CD4-positive, CD25-positive, alpha-beta regulatory T cell (primary cell): ENCODE measurements around the gene PAIP1. TPM values are rescaled to one million over a fixed set of nuclear protein-coding genes. Genes with fewer than 3 reads are reported as not detected.
"Not testable (repeated sequence)": the region's sequence is repeated elsewhere in the genome, so short reads cannot be mapped to it uniquely, and the experiment has no call there.

ENCODE experiments used
- ATAC-seq, 2 donors: fragments of 150-1000 bp; cut with Tn5 transposase; one replicate each; pipeline ENCODE4 v1.10.0; 2021; ENCODE audit warnings: low read depth in 2 of 2, moderate number of reproducible peaks in 2 of 2, moderate library complexity in 1 of 2
- DNase-seq, 3 donors: peaks; one replicate each; pipeline versions ENCODE4 v3.0.0 to v3.0.0-alpha.2; 2012 to 2022; ENCODE audit warnings: mixed read lengths in 1 of 3
- H3K27ac ChIP-seq: one replicate; pipeline ENCODE4 v1.7.0; 2013; ENCODE audit warnings: mild to moderate bottlenecking, low read length; ENCODE audit not compliant: insufficient read depth, poor library complexity, severe bottlenecking
- H3K27me3 ChIP-seq: one replicate; pipeline ENCODE4 v1.7.0; 2013; ENCODE audit warnings: low read length; ENCODE audit not compliant: control insufficient read depth, insufficient read depth
- H3K36me3 ChIP-seq: one replicate; pipeline ENCODE4 v1.7.0; 2013; ENCODE audit warnings: mild to moderate bottlenecking, low read length, moderate library complexity; ENCODE audit not compliant: control insufficient read depth, insufficient read depth
- H3K4me1 ChIP-seq: 2 replicates; pipeline ENCODE4 v1.7.0; 2013; ENCODE audit warnings: mild to moderate bottlenecking, low read length; ENCODE audit not compliant: insufficient read depth, control insufficient read depth, poor library complexity, severe bottlenecking
- H3K4me3 ChIP-seq: one replicate; pipeline ENCODE4 v1.7.0; 2013; ENCODE audit warnings: low read depth, mild to moderate bottlenecking, low read length, moderate library complexity
- H3K9me3 ChIP-seq, 2 experiments: 1 replicate in 1 of 2; 2 replicates in 1 of 2; pipeline ENCODE4 v1.7.0; 2013; ENCODE audit warnings: low read length in 2 of 2, mild to moderate bottlenecking in 1 of 2, moderate library complexity in 1 of 2; ENCODE audit not compliant: control insufficient read depth in 2 of 2
- H3K27ac Mint-ChIP-seq, 3 donors: one replicate each; pipeline ENCODE4 v1.8.0; 2020 to 2022; ENCODE audit warnings: mild to moderate bottlenecking in 3 of 3, mixed read lengths in 3 of 3, moderate library complexity in 2 of 3
- H3K27me3 Mint-ChIP-seq: one replicate; pipeline ENCODE4 v1.8.0; 2022; ENCODE audit warnings: mild to moderate bottlenecking, mixed read lengths
- H3K36me3 Mint-ChIP-seq: one replicate; pipeline ENCODE4 v1.8.0; 2020; ENCODE audit warnings: mixed read lengths
- H3K4me1 Mint-ChIP-seq, 4 donors: one replicate each; pipeline ENCODE4 v1.8.0; 2020 to 2022; ENCODE audit warnings: mixed read lengths in 4 of 4, mild to moderate bottlenecking in 1 of 4
- H3K4me3 Mint-ChIP-seq, 4 donors: one replicate each; pipeline ENCODE4 v1.8.0; 2020 to 2022; ENCODE audit warnings: mild to moderate bottlenecking in 4 of 4, mixed read lengths in 4 of 4, moderate library complexity in 3 of 4
- H3K9me3 Mint-ChIP-seq, 7 donors: one replicate each; pipeline ENCODE4 v1.8.0; 2020 to 2022; ENCODE audit warnings: mixed read lengths in 7 of 7, mild to moderate bottlenecking in 3 of 7, moderate library complexity in 2 of 7
- polyA plus RNA-seq, 4 donors: library from polyadenylated mRNA; unstranded; fragments of 300-500 nt; fragmentation: Illumina TruSeq; gene quantifications; one replicate each; pipeline ENCODE4 v1.2.3, GENCODE V29; 2021
- total RNA-seq: library from RNA; stranded (reverse); gene quantifications from one replicate; pipeline ENCODE4 v1.2.3, GENCODE V29; 2022

The PAIP1 gene
- total and polyA plus RNA-seq, 5 donors from 2014 or later: 31.2 to 49.6 (median 43.2) TPM

DNA sequence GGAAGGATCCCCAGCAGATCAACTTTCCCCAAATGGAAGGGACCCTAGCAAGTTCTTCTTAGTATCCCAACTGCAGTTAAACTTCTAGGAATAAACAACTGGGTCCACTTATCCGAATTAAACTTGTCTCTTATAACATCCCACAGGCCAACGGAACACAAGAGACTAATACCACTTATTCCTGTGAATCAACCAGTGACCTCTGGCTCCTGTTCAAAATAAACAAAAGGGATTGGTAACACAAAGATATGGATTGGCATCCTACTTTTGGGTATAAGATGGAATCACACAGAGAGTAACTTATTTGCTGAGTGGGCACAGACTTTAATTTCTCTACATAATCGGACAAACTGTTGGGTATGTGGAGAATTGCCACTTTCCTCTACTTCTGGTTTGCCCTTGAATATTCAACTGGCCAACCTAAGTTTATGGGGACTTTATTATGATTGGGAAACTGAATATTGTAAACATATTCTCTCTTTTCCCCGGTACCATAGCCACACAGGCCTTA, 12.4 kb upstream of the PAIP1 start:
- H3K36me3 ChIP-seq: no peaks in the 10 kb centered on the region
- no peaks in the 10 kb centered on the region for H3K9me3 ChIP-seq
- H3K27ac ChIP-seq: no peak overlapping the region
- H3K27me3 ChIP-seq: no peaks in the 10 kb centered on the region
- H3K9me3 Mint-ChIP-seq: no peaks in the 10 kb centered on the region
- no peaks in the 10 kb centered on the region for H3K27me3 Mint-ChIP-seq
- no peaks in the 10 kb centered on the region for H3K36me3 Mint-ChIP-seq
- no peak for ATAC-seq
- H3K4me3 ChIP-seq: no peak overlapping the region
- H3K4me1 Mint-ChIP-seq: no peaks in the 10 kb centered on the region
- no peak overlapping the region for H3K4me3 Mint-ChIP-seq
- H3K27ac Mint-ChIP-seq: no peak overlapping the region
- no peak for DNase-seq
- H3K4me1 ChIP-seq: no peaks in the 10 kb centered on the region

DNA sequence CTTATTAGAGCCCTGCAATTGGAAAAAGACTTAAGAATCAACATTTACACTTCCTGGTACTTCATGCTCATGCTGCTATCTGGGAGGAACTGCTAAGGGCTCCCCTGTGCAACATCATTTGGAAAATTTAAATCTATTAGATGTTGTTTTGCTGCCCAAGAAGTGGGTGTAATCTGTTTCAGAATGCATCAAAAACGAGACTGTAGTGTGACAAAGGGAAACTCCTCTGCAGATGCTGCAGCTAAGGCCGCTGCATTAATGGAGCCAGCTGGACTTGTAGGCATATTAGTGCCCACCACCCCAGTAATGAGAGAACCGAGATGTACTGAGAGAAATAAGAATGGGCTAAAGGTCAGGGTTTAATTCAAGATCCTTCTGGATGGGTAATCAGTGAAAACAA, 11.1 kb upstream of the PAIP1 start:
- Mint-ChIP-seq H3K27ac (no peak overlapping the region), H3K9me3 (no peaks in the 10 kb centered on the region), H3K27me3 (no peaks in the 10 kb centered on the region), H3K4me1 (no peaks in the 10 kb centered on the region), H3K36me3 (no peaks in the 10 kb centered on the region), H3K4me3 (no peak overlapping the region)
- Histone ChIP-seq H3K36me3 (no peaks in the 10 kb centered on the region), H3K27me3 (no peaks in the 10 kb centered on the region), H3K4me1 (no peaks in the 10 kb centered on the region), H3K4me3 (no peak overlapping the region), H3K9me3 (no peaks in the 10 kb centered on the region), H3K27ac (no peak overlapping the region)
- ATAC-seq: no peak
- no peak for DNase-seq

DNA sequence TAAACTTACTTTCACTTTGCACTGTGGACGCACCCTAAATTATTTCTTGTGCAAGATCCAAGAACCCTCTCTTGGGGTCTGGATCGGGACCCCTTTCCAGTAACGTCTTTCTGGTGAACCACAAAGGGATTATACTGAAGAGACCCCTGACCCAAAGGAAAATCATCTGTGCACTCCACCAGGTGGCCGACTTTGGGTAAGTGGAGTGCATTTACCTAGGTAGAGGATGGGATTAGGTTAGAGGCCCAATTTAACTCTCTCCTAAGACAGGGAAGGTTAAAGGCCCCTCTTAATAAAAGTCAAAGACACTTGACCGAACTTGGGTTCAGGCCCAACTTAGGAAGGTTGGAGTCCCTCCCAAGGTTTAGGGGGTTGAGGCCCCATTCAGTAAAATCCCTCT, 8.2 kb upstream of the PAIP1 start:
- Histone ChIP-seq H3K4me3 (no peak overlapping the region), H3K27me3 (no peaks in the 10 kb centered on the region), H3K9me3 (no peaks in the 10 kb centered on the region), H3K36me3 (no peaks in the 10 kb centered on the region), H3K27ac (no peak overlapping the region), H3K4me1 (no peaks in the 10 kb centered on the region)
- ATAC-seq (no peak), DNase-seq (no peak)
- Mint-ChIP-seq H3K27me3 (peaks cover 7% of the 10 kb centered on the region), H3K9me3 (no peaks in the 10 kb centered on the region), H3K27ac (no peak overlapping the region), H3K36me3 (no peaks in the 10 kb centered on the region), H3K4me3 (no peak overlapping the region), H3K4me1 (no peaks in the 10 kb centered on the region)

DNA sequence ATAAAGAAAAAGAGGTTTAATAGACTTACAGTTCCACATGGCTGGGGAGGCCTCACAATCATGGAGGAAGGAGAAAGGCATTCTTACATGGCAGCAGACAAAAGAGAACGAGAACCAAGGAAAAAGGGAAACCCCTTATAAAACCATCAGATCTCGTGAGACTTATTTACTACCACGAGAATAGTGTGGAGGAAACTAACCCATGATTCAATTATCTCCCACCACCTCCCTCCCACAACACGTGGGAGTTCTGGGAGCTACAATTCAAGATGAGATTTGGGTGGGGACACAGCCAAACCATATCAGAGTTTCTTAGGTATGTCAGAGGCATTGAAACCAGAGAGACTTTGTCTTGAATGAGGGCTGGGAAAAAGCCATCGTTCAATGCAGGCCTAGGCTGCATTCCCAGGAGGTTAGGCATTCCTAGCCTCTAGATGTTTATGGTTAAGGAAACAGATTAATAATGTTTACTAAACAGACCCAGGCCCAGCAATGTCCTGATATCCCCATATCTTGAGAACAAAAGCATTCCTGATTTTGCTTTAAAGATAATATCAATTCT, 7.5 kb upstream of the PAIP1 start:
- no peaks in the 10 kb centered on the region for H3K36me3 ChIP-seq
- Mint-ChIP-seq H3K36me3 (no peaks in the 10 kb centered on the region), H3K27me3 (peaks cover 7% of the 10 kb centered on the region), H3K4me1 (no peaks in the 10 kb centered on the region), H3K9me3 (no peaks in the 10 kb centered on the region), H3K4me3 (no peak overlapping the region), H3K27ac (no peak overlapping the region)
- H3K27me3 ChIP-seq: no peaks in the 10 kb centered on the region
- H3K27ac ChIP-seq: no peak overlapping the region
- no peak overlapping the region for H3K4me3 ChIP-seq
- no peaks in the 10 kb centered on the region for H3K4me1 ChIP-seq
- ATAC-seq (no peak), DNase-seq (no peak)
- no peaks in the 10 kb centered on the region for H3K9me3 ChIP-seq

DNA sequence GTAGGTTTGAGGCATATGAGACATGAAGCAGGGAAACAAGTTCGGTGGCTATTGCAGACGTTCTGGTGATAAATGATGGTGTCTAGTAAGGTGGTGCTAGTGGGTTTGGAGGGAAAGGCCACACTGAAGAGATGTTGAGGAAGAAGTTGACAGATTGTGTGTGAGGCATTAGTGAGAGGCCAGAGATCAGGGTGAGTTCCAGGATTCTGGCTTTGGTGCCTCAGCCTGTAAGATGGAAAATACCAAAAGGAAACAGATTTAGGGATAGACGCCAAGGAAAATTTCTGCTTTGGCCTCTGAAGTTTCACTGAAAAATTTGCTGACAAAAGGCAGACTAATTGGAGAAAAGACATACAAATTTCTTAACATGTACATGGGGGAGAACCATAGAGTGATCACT, 6.4 kb upstream of the PAIP1 start:
- H3K36me3 Mint-ChIP-seq: no peaks in the 10 kb centered on the region
- Histone ChIP-seq H3K36me3 (no peaks in the 10 kb centered on the region), H3K4me1 (no peaks in the 10 kb centered on the region), H3K9me3 (no peaks in the 10 kb centered on the region), H3K27ac (no peak overlapping the region), H3K27me3 (no peaks in the 10 kb centered on the region), H3K4me3 (no peak overlapping the region)
- no peak overlapping the region for H3K27ac Mint-ChIP-seq
- DNase-seq: no peak
- H3K27me3 Mint-ChIP-seq: peaks cover 7% of the 10 kb centered on the region
- ATAC-seq: no peak
- H3K4me3 Mint-ChIP-seq: no peak overlapping the region
- H3K4me1 Mint-ChIP-seq: no peaks in the 10 kb centered on the region
- H3K9me3 Mint-ChIP-seq: no peaks in the 10 kb centered on the region

DNA sequence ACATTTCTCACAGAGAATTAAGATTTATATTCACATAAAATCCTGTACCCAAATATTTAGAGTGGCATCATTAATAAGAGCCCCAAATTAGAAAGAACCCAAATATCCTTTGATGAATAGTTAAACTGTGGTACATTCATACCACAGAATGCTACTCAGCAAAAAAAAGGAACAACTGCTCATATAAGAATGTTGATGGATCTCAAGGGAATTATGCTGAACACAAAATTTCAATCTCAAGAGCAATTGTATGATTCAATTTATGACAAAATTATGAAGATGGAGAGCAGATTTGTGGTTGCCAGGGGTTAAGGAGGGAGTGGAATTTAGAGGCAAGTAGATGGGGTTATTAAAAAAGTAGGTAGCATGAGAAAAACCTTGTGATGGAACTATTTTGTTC, 4.5 kb upstream of the PAIP1 start:
- ATAC-seq (no peak), DNase-seq (no peak)
- H3K36me3 Mint-ChIP-seq: no peaks in the 10 kb centered on the region
- Histone ChIP-seq H3K9me3 (no peaks in the 10 kb centered on the region), H3K27ac (no peak overlapping the region), H3K36me3 (no peaks in the 10 kb centered on the region), H3K4me1 (peaks cover 5% of the 10 kb centered on the region), H3K27me3 (no peaks in the 10 kb centered on the region), H3K4me3 (no peak overlapping the region)
- H3K4me1 Mint-ChIP-seq: peaks cover 3 to 7% (median 6%) of the 10 kb centered on the region in 4 donors
- H3K4me3 Mint-ChIP-seq: no peak overlapping the region
- H3K27ac Mint-ChIP-seq: no peak overlapping the region
- H3K27me3 Mint-ChIP-seq: peaks cover 7% of the 10 kb centered on the region
- H3K9me3 Mint-ChIP-seq: no peaks in the 10 kb centered on the region

DNA sequence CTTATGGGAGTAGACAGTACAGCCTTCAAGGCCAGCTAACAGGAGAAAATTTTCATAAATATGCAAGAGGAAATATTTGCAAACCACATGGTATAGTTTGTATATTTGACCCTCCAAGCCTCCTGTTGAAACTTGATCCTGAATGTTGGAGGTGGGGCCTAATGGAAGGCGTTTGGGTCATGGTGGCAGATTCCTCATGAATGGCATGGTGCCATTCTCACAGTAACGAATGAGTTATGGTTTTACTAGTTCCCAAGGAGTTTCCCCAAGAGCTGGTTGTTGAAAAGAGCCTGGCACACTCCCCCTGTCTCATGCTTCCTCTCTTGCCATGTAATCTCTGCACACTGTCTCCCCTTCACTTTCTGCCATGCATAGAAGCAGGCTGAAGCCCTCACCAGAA, 3.3 kb upstream of the PAIP1 start:
- H3K4me3 Mint-ChIP-seq: peak overlapping the region in 2 of 4 donors; percentile 85 to 91
- Histone ChIP-seq H3K4me1 (peaks cover 15% of the 10 kb centered on the region), H3K4me3 (no peak overlapping the region), H3K27me3 (no peaks in the 10 kb centered on the region), H3K27ac (no peak overlapping the region), H3K9me3 (no peaks in the 10 kb centered on the region), H3K36me3 (no peaks in the 10 kb centered on the region)
- no peak overlapping the region for H3K27ac Mint-ChIP-seq
- no peaks in the 10 kb centered on the region for H3K36me3 Mint-ChIP-seq
- peaks cover 7% of the 10 kb centered on the region for H3K27me3 Mint-ChIP-seq
- ATAC-seq: no peak
- no peaks in the 10 kb centered on the region for H3K9me3 Mint-ChIP-seq
- DNase-seq: no peak
- peaks cover 6 to 17% (median 11%) of the 10 kb centered on the region in 4 donors for H3K4me1 Mint-ChIP-seq

DNA sequence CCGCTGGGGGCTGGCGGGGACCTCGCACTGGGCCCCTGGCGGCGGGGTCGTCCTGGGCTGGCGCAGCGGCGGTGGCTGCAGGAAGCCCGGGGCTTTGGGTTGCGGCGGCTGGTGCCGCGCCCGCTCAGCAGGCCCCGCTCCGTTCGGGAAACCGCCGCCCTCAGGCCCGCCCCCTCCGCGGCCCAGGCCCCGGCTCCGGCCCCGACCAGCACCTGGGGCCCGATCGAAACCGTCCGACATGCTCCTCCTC, 345 bp downstream of the PAIP1 start:
- H3K27ac ChIP-seq: peak overlapping the region; percentile 88
- ATAC-seq, H3K4me3 ChIP-seq, H3K36me3 Mint-ChIP-seq, DNase-seq, H3K27ac Mint-ChIP-seq, H3K9me3 ChIP-seq, H3K27me3 Mint-ChIP-seq, H3K9me3 Mint-ChIP-seq, H3K27me3 ChIP-seq: not testable (repeated sequence)
- peaks cover 18% of the 10 kb centered on the region for H3K36me3 ChIP-seq
- peak overlapping the region in 3 of 4 donors; percentile 94 to 95 (median 94) for H3K4me3 Mint-ChIP-seq
- H3K4me1 ChIP-seq: peaks cover 50% of the 10 kb centered on the region
- H3K4me1 Mint-ChIP-seq: peaks cover 7 to 20% (median 12%) of the 10 kb centered on the region in 4 donors
